Stomach (tissue), 4 donors: Measurements from ENCODE around the gene C1orf52.

Source experiments
- CTCF ChIP-seq, 7 experiments: fragments of 450-650 bp in 4 of 7; fragments of 200-600 bp in 3 of 7; sonication (generic) in 3 of 7; IDR thresholded peaks; one replicate each; pipeline ENCODE4 v1.5.1; 2016 to 2019; ENCODE audit warnings: antibody characterized with exemption in 7 of 7, control low read depth in 2 of 7, mild to moderate bottlenecking in 1 of 7
- EP300 ChIP-seq: sonication (generic); formaldehyde crosslinking; IDR thresholded peaks from one replicate; pipeline ENCODE4 v1.6.1; 2017; ENCODE audit warnings: antibody characterized with exemption
- POLR2A ChIP-seq, 4 donors: fragments of 450-650 bp; IDR thresholded peaks; one replicate each; pipeline ENCODE4 v1.6.1; 2016; ENCODE audit warnings: antibody characterized with exemption in 4 of 4, control low read depth in 2 of 4, mild to moderate bottlenecking in 1 of 4, moderate library complexity in 1 of 4
- POLR2AphosphoS5 ChIP-seq, 3 donors: sonication (generic); formaldehyde crosslinking; IDR thresholded peaks; one replicate each; pipeline ENCODE4 v1.6.1; 2016; ENCODE audit warnings: antibody characterized with exemption in 3 of 3

GRCh38 chr1:85243372-85243771, 16.1 kb downstream of the C1orf52 start:
- no peak for TF ChIP-seq CTCF (IDR thresholded peaks at IDR 0.05)
- TF ChIP-seq POLR2A (IDR thresholded peaks at IDR 0.05): no peak
- TF ChIP-seq EP300: no peak
- no peak for TF ChIP-seq POLR2AphosphoS5 (IDR thresholded peaks at IDR 0.05)
